NCI-H774 (cell line): ENCODE results near the gene CDAN1.
"Not testable (repeated sequence)": the region's sequence is repeated elsewhere in the genome, so short reads cannot be mapped to it uniquely, and the experiment has no call there.

Experiments used
- DNase-seq: peaks from one replicate; lab custom pipeline; 2025; lab: John Stamatoyannopoulos, UW

CDAN1 gene

DNA sequence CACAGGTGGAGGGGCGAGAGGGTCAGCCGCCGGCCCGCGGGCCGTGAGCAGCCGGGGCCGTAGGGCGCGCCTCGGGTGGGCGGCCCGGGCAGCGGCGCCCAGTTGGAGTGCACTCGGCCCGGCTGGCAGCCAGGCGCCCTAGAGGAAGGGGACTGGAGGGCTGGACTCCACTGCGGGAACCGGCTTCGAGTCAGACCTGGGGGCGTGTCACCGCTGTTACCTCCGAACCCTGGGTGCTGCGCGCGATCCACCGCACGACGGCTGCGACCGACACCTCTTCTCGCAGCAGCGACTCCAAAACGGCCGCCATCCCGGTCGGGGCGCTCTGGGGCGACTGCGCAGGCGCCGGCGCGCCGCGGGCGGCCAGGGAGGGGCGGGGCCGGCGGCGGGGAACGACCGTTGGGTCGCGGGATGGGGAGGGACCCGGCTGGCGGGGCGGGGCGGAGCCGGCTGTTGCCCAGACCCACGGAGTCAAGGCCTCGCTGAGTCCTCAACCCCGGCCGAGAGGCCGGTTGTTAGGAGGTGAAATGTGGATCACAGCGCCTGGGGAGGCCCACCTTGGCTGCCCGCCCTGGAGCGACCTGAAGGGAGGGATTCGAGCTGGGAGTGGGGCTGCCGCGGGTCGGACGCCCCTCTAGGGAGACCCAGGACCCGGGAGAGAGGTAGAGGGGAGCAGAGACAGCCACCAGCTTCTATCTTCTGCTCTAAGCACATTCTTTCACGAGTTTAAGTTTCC lies at the start of gene CDAN1:
CDAN1 (minus strand) TSS at position 336 of the 736 bp plus-strand sequence; CDS start at position 310, 26 bp downstream.
- peak; percentile 82 for DNase-seq

GRCh38 chr15:42785569-42785968 lies 48.6 kb upstream of the CDAN1 start:
- no peak for DNase-seq

DNA sequence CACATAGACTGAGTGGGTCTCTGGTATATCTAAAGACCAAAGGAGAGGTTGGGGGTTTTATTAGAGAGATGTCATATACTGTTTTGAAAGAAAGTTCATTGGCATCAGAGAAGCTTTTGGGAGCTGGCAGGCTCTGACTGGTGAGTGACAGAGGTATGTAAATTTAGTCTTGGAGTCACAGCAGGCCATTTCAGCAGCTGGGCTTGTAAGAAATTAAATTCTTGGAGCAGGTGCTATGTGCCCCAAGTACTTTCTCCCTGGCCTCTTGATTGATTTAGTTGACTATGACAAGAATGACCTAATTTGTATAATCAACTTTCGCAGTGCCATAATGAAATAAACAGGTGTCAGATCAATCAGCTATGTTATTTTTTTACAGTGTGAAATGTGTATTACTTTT lies 47.8 kb upstream of the CDAN1 start:
- DNase-seq: no peak

DNA sequence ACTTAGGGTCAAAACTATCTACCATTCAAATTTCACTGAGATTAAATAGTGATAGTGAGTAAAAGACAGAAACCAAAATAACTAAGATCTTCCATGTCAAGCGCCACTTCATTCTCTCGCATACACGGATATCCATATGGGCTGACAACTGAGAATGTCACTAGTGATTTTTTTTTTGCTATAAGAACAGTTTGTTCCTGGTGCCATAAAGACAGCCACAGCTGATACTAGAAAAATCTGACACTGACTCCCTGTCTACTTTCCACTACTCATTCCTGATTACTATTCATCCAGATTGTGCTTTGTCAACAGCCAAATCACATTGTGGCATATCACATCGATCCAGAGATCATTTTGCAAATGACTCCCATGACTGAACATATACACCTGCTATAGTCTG lies 45.8 kb upstream of the CDAN1 start:
- no peak for DNase-seq

GRCh38 chr15:42775416-42775815 lies 38.5 kb upstream of the CDAN1 start:
- DNase-seq: no peak

DNA sequence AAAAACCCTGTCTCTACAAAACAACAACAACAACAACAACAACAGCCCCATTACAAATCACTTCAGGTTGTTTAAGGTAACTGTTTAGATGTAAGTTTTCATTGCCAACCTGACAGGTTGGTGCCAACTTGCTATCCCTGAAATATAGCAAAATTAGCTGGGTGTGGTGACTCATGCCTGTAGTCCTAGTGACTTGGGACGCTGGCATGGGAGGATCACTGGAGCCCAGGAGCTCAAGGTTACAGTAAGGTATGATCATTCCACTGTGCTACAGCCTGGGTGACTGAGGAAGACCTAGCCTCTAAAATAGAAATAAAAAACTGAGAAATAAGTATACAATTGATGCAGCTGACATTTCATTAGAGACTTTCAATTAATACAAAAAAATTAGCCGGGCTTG lies 36.0 kb upstream of the CDAN1 start:
- no peak for DNase-seq

DNA sequence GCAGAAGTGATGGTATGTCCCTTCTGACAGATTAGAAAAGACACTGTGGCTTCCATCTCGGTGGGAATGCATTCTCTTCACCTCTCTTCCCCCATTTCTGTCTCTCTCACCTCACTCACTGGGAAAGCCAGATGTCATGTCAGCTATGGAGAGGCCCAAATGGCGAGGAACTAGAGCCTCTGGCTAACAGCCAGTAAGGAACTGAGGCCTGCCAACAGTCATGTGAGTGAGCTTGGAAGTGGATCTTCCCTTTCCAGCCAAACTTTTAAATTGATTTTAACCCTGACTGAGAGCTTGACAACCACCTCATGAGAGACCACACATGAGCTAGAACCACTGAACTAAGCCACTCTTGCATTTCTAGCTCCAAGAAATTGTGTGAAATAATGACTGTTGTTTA lies 35.2 kb upstream of the CDAN1 start:
- no peak for DNase-seq

- DNase-seq: not testable (repeated sequence)
Measured at GRCh38 chr15:42766109-42766508, 29.2 kb upstream of the CDAN1 start.

GRCh38 chr15:42764154-42764731 lies 27.3 kb upstream of the CDAN1 start:
- DNase-seq: not testable (repeated sequence)

- DNase-seq: not testable (repeated sequence)
Measured at GRCh38 chr15:42761813-42762212, 24.9 kb upstream of the CDAN1 start.

DNA sequence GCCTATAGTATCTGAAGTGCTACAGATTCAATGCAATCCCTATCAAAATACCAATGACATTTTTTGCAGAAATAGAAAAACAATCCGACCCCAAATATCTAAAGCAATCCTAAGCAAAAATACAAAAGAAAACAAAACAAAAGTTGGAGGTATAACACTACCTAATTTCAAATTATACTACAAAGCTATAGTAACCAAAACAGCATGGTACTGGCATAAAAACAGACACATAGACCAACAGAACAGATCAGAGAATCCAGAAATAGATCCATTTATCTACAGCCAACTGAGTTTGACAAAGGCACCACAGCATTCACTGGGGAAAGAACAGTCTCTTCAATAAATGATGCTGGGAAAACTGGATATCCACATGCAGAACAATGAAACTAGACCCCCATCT lies 23.8 kb upstream of the CDAN1 start:
- no peak for DNase-seq

- no peak for DNase-seq
Measured at GRCh38 chr15:42759093-42759492, 22.2 kb upstream of the CDAN1 start.

DNA sequence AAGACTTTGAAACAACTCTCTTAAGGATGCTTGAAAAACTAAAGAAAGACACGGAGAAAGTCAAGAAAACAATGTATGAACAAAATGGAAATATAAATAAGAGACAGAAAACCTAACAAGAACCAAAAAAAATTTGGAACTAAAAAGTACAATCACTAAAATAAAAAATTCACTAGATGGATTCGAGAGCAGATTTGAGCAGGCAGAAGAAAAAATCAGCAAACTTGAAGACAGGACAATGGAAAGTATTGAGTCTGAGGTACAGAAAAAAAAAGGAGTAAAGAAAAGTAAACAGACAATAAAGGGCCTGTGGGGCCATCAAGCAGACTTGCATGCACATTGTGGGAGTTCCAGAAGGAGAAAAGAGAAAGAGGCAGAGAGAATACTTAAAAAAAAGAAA lies 13.4 kb upstream of the CDAN1 start:
- no peak for DNase-seq

DNA sequence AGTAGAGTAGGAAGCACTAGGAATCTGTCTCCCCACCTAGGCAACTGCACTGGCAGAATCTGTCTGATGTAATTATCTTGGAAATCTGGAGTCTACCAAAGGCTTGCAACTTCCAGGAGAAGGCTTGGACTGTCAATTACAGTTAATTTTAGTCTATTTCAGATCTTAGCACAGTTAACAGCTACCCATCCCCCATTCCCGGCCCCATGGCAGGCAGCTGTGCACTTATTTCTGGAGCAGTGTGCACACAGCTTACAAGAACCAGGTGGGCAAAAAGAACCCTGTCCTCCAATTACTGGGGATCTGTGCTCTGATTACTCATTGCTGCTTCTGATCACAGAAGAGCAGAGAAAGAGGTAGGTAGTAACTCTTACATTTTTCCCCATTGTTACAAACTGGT lies 12.3 kb upstream of the CDAN1 start:
- no peak for DNase-seq

DNA sequence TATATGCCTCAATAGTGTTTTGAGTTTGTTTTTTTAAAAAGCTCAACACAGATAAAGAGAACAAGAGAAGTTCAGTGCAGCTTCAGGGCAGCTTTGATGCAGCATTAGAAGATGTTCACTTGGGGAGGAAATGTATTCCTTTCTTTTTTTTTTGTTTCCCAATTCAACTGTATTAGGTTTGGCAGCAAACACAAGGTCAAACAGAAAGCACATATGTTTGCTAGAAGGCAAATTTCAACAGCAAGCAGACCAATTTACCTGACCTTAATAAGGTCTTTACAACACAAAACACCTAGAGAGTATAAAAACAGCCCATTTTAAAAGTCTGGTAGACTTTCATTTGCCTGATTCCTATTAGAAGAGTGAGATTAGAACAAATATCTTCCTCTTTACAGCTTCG lies 7.3 kb upstream of the CDAN1 start:
- no peak for DNase-seq

DNA sequence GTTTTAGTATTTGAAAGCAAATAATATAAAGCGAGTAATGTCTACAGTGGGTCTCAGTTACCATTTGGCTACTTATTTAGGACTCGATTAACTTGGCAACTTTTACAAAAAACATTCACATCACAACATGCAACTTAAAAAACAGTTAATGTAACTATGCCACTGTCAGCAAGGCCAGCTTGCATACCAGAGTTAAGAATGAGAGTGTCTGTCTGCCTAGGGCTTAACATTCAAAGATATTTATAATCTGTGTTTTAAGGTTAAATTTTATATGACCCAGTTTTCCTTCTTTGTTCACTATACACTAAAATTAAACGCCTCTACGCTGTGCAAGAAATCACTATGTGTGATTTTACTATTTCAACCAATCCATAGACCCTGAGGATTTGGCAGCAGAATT lies 5.2 kb upstream of the CDAN1 start:
- DNase-seq: no peak

- DNase-seq: no peak
Measured at GRCh38 chr15:42741710-42742109, 4.8 kb upstream of the CDAN1 start.

GRCh38 chr15:42737529-42738328 lies 801 bp upstream of the CDAN1 start:
- no peak for DNase-seq

DNA sequence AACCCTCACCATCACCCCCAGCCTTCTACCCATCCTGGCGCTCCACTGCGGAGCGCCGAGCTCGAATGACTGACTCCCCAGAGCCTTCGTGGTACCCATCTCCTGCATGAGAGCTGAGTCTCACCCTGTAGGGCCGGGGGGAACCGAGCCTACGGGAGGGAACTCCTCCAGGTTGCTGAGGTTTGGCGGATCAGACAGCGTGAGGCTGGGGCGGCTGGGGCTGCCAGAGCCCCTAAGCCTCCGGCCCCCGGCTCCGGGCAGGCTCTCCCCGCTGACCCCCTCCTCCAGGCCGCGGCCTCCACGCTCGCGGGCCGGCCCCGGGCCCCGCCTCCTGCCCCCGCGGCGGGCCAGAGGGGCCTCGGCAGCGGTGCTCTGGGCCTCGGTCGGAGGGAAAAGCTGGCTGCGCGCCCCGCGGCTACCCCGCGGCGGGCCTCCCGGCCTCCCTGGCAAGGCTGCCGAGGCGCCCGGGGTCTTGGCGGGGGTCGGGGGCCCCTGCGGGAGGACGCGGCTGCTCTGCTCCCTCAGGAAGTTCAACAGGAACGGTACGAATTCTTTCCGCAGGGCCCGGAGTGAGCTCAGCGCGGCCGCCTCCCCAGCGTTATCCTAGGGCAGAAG lies 643 bp downstream of the CDAN1 start:
- no peak for DNase-seq

- DNase-seq: no peak
Measured at GRCh38 chr15:42735382-42736165, 1.4 kb downstream of the CDAN1 start.

GRCh38 chr15:42734076-42734672 lies 2.8 kb downstream of the CDAN1 start:
- DNase-seq: no peak
